GM21381 (cell line): ENCODE data around the gene ZSCAN20.

Experiments
- ATAC-seq: cut with Tn5 transposase; IDR thresholded peaks from one replicate; pipeline ENCODE4 v1.9.1; 2021; ENCODE audit warnings: mild to moderate bottlenecking, moderate library complexity; ENCODE audit not compliant: unreplicated experiment

ZSCAN20 gene

GRCh38 chr1:33524586-33524985 lies 52.1 kb downstream of the ZSCAN20 start:
- ATAC-seq, result no peak

- no peak for ATAC-seq
Measured at GRCh38 chr1:33527934-33528333, 55.5 kb downstream of the ZSCAN20 start.

GRCh38 chr1:33529957-33530356 lies 57.5 kb downstream of the ZSCAN20 start:
- ATAC-seq, result no peak

GRCh38 chr1:33532250-33532649 lies 59.8 kb downstream of the ZSCAN20 start:
- ATAC-seq, result no peak

GRCh38 chr1:33532936-33533335 lies 60.5 kb downstream of the ZSCAN20 start:
- ATAC-seq, result no peak

GRCh38 chr1:33535334-33535733 lies 62.9 kb downstream of the ZSCAN20 start:
- ATAC-seq, result no peak

GRCh38 chr1:33537885-33538284 lies 65.4 kb downstream of the ZSCAN20 start:
- ATAC-seq, result no peak

- no peak for ATAC-seq
Measured at GRCh38 chr1:33541966-33542365, 69.5 kb downstream of the ZSCAN20 start.
